Activated T-cell treated with anti-CD3 and anti-CD28 coated beads, Interleukin-2, amount 50 U/mL, for 48 hours (primary cell): ENCODE measurements around the gene CPNE4.

Source experiments
- DNase-seq, 2 experiments: peaks; one replicate each; pipeline ENCODE4 v3.0.0-alpha.2; 2020

CPNE4 gene

GRCh38 chr3:131730581-131730980 lies 304.2 kb downstream of the CPNE4 start:
- DNase-seq: no peak

GRCh38 chr3:131729643-131730017 lies 305.2 kb downstream of the CPNE4 start:
- no peak for DNase-seq

DNA sequence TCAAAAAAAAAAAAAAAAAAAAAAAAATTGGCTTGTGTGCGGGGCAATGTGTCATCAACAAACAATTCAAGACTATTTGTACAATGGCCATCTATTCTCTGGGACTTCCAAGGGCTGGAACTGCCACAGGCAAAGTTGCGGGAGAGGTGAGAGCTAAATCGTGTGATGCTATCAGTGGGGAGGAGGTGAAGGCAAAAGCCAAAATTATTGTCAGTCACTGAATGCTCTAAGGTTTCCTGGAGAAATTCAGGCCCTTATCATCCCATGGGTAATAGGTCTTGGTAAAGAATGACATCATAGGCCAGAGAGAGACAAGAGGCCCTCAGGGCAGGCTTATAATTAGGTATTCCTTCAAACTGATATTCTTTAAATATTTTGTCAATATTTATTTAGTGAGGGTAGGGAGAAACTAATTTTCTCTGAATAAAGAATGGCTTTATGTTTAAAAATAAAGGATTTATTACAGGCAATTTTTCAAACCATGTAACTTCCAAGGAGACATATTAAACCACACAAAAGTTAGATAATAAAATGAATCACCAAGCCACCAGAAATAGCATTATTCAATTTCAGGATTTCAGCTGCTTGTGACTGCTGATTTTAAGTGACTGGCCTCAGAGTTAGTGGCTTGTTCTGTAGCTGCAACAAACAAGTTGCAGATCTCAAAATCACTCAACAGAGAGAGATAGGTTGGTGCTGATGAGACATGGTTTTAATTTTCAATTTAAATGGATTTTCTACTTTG lies 305.7 kb downstream of the CPNE4 start:
- DNase-seq: no peak

DNA sequence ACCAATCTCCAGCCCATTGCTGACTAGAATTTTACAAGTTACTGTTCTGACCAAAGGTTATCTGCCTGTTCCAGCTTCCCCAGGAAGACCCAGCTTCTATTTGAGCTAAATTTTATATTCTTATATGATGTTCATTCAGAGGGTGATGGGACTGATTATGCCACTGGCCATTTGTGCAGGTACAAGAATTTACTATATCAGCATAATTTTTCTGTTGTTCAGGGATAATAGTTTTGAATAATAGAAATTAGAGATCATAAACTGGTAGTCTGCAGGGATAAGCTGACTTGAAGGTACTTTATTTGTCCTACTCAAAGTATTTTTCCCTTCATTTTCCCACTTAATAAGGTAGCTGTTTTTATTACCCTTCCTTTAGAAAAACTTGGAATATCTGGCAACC lies 309.4 kb downstream of the CPNE4 start:
- no peak for DNase-seq

DNA sequence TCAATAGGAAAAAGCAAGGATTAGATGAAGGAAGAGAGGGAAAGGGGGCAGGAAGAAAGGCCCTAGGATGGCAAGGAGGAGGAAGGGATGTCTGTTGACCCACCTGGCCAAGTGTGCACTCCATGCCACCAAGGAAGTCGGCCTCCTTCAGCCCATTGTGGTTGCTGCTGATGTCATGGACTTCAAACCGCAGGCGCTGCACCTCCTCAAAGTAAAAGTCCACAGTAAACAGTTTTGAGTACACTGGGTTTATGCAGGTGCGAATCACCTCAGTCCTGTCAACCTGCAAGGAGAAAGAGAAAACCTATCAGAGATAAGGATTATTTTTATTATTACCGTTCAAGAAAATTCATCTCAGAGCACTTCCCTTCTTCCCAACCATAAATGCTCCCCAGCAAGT lies 311.5 kb downstream of the CPNE4 start:
- no peak for DNase-seq

DNA sequence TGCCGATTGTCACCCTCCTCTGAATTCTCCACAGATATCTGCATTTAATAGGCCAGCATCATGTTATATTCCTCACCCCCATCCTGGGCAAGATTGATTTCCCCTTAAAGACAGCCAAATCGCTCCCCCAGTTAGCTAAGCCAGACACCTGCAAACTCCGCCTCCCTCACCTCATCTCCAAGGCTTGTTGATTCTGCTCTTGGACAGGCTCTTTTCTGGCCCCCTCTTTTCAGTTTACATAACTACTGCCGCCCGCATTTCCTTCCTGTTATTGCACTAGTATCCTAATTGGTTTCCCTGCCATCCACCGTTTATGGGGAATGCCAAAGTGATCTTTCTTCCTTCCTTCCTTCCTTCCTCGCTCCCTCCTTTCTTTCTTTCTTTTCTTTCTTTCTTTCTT lies 317.3 kb downstream of the CPNE4 start:
- no peak for DNase-seq

- no peak for DNase-seq
These were observed 317.9 kb downstream of the CPNE4 start for GRCh38 chr3:131716943-131717342.

DNA sequence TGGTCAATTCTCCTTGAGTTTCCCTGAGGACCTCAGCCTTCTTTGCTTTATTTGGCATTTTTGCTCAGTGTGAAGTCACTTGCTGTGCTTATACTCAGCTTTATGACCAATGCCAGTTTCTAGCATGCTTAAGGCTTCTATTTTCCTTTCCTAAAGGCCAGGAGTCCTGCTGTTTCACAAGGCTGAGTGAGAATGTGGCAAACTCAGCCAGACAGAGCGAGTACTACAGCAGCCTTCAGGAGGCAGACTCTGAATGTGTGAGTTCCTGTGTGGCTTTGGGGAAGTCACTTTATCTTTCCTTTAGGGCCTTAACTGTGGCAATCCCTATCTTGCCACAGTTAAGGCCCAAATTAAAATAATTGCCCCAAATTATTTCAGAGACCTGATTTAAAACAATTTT lies 318.8 kb downstream of the CPNE4 start:
- no peak for DNase-seq

- DNase-seq: no peak
These were observed 320.1 kb downstream of the CPNE4 start for GRCh38 chr3:131714585-131715220.

GRCh38 chr3:131713416-131714123 lies 321.2 kb downstream of the CPNE4 start:
- DNase-seq: no peak

GRCh38 chr3:131712662-131713061 lies 322.2 kb downstream of the CPNE4 start:
- no peak for DNase-seq

DNA sequence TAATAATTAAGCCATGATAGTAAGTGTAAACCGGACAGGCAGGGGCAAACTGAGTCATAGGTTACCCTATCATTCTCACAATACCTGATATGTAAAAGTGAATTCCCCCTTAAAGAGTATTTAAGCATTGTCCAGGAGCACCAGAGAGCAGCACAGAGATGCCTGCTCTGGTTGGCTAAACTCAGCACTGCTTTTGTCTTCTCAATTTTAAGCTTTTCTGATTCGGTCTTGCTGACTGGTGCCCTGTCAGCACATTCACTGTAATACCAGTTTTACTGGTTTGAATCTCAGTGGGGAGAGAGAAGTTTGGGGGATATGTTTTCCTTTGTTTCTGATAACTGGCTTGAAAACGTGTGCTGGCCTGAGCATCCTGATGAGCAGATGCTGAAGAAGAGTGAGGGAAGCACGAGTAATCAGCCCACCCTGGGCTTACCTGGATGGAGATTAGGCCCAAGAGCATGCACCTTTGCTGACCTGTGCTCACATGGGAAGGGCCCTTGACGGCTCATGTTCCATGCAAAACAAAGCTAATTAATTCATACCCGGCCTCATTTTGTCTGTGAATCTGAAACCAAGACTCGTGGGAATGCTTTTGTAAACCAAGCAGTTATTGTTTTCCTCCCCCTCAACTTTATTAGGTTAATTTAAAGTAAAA lies 323.6 kb downstream of the CPNE4 start:
- no peak for DNase-seq

GRCh38 chr3:131708241-131708640 lies 326.6 kb downstream of the CPNE4 start:
- no peak for DNase-seq

GRCh38 chr3:131705558-131706051 lies 329.2 kb downstream of the CPNE4 start:
- DNase-seq: no peak

DNA sequence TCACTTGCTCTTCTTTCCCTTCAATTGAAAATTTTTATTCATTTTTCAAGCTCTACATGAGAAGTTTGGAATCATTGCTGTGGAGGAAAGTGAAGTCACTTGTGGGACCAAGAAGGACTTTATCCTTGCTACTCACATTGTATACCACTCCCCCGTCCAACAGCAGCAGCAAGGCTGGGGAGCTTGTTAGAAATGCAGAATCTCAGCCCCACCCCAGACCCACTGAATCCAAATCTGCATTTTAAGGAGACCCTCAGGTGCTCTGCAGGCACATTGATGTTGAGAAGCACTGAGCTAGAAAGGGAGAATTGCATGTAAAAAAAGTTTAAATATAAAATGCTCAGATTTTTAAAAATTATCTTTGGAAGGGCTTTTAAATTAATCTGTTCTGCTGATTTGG lies 329.7 kb downstream of the CPNE4 start:
- no peak for DNase-seq

- DNase-seq: no peak
These were observed 330.7 kb downstream of the CPNE4 start for GRCh38 chr3:131704098-131704497.

GRCh38 chr3:131702146-131702545 lies 332.7 kb downstream of the CPNE4 start:
- no peak for DNase-seq

GRCh38 chr3:131701153-131701770 lies 333.6 kb downstream of the CPNE4 start:
- DNase-seq: no peak

DNA sequence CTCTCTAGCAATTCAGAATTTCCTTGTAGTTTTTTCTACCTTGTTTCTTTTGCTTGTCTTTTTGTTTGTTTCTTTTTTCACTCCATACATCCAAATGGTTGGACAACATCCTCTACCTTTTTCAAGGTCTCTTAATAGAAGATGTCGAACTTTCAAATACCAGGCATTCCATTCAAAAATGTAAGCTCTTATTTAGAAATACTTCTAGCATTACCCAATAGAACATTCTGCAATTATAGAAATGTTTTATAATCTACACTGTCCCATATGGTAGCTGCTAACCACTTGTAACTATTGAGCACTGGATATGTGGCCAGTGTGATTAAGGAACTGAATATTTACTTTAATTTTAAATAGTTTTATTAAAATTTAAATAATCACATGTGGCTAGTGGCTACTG lies 335.8 kb downstream of the CPNE4 start:
- no peak for DNase-seq

- DNase-seq: no peak
These were observed 340.4 kb downstream of the CPNE4 start for GRCh38 chr3:131694376-131694775.

DNA sequence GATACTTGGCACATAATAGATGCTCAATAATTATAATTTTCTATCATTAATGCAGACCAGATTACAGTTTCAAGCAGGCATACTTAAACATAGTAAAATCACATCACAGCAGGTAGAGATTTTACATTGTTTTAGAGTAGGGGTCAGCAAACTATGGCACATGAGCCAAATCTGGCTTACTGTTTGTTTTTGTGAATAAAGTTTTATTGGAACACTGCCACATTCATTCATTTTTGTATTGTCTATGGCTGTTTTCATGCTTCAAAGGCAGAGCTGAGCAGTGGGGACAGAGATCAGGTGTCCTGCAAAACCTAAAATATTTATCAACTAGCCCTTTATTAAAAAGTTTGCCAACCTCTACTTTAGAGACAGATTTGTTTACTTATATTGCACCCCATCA lies 342.5 kb downstream of the CPNE4 start:
- no peak for DNase-seq

GRCh38 chr3:131690800-131691199 lies 344.0 kb downstream of the CPNE4 start:
- no peak for DNase-seq

DNA sequence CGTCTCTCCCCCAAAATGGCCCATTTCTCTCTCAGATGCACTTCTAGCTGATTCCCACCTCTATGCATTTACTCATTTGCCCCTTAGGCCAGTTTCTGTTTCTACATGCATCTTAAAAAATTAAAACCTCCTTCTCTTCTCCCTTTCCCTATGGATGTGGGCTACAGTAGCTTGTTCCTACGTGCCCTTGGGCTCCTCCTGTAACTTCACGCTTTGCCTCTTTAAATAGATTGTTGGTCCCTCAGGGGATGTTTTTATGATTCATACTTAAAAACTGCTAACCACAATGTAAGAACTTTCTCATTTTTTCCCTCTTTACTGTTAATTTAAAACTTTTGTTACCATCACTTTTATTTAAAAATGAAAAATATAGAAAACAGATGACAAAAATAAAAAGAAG lies 346.4 kb downstream of the CPNE4 start:
- DNase-seq: no peak
